Fibroblast of lung (primary cell): Measurements from ENCODE around the gene ATP11A. TPM values are rescaled to one million over a fixed set of nuclear protein-coding genes. Genes with fewer than 3 reads are reported as not detected.

Source experiments
- DNase-seq, 2 donors: peaks; one replicate each; pipeline versions ENCODE4 v3.0.0 to v3.0.0-alpha.2; 2010; ENCODE audit warnings: low read depth in 2 of 2
- H2AFZ ChIP-seq: 2 replicates; pipeline ENCODE4 v1.5.1; 2012; ENCODE audit warnings: low read length, control low read depth, inconsistent platforms
- H3K27ac ChIP-seq: 2 replicates; pipeline ENCODE4 v1.5.1; 2011; ENCODE audit warnings: low read length, control low read depth; ENCODE audit not compliant: insufficient read depth
- H3K27me3 ChIP-seq: 2 replicates; pipeline ENCODE4 v1.5.1; 2011; ENCODE audit warnings: mild to moderate bottlenecking, low read length; ENCODE audit not compliant: control insufficient read depth, insufficient read depth
- H3K36me3 ChIP-seq: 2 replicates; pipeline ENCODE4 v1.5.1; 2011; ENCODE audit warnings: low read length; ENCODE audit not compliant: control insufficient read depth, insufficient read depth
- H3K4me1 ChIP-seq: 2 replicates; pipeline ENCODE4 v1.5.1; 2011; ENCODE audit warnings: low read length; ENCODE audit not compliant: control insufficient read depth, insufficient read depth; ENCODE audit errors: extremely low read depth
- H3K4me2 ChIP-seq: 2 replicates; pipeline ENCODE4 v1.5.1; 2011; ENCODE audit warnings: low read length, control low read depth; ENCODE audit not compliant: insufficient read depth; ENCODE audit errors: extremely low read depth
- H3K4me3 ChIP-seq, 4 experiments: fragments of 200-600 bp in 1 of 4; sonication (generic) in 1 of 4; replicated peaks in 1 of 4; 2 replicates each; pipeline ENCODE4 v1.5.1; 2011 to 2016; ENCODE audit warnings: low read length in 4 of 4, low read depth in 3 of 4, mild to moderate bottlenecking in 3 of 4, control low read depth in 2 of 4, inconsistent platforms in 1 of 4, mixed read lengths in 1 of 4; ENCODE audit not compliant: insufficient read depth in 1 of 4; ENCODE audit errors: control extremely low read depth in 1 of 4
- H3K79me2 ChIP-seq: 2 replicates; pipeline ENCODE4 v1.5.1; 2012; ENCODE audit warnings: mild to moderate bottlenecking, low read length, inconsistent platforms; ENCODE audit not compliant: control insufficient read depth, insufficient read depth
- H3K9ac ChIP-seq: 2 replicates; pipeline ENCODE4 v1.5.1; 2011; ENCODE audit warnings: mild to moderate bottlenecking, low read length, control low read depth; ENCODE audit not compliant: insufficient read depth
- H3K9me3 ChIP-seq: 2 replicates; pipeline ENCODE4 v1.5.1; 2012; ENCODE audit warnings: low read depth, low read length; ENCODE audit not compliant: control insufficient read depth, insufficient read depth
- H4K20me1 ChIP-seq: 2 replicates; pipeline ENCODE4 v1.5.1; 2011; ENCODE audit warnings: low read length; ENCODE audit not compliant: control insufficient read depth, insufficient read depth; ENCODE audit errors: extremely low read depth
- CTCF ChIP-seq, 2 donors: IDR thresholded peaks in 1 of 2; conservative IDR thresholded peaks in 1 of 2; 1 replicate in 1 of 2; 2 replicates in 1 of 2; pipeline ENCODE4 v1.5.1; 2011 to 2012; ENCODE audit warnings: low read length in 2 of 2, control low read depth in 1 of 2, inconsistent platforms in 1 of 2, low read depth in 1 of 2, mild to moderate bottlenecking in 1 of 2
- EZH2 ChIP-seq: IDR thresholded peaks from 2 replicates; pipeline ENCODE4 v1.5.1; 2012; ENCODE audit warnings: low read length, control low read depth, mild to moderate bottlenecking; ENCODE audit errors: missing control alignments
- polyA plus RNA-seq, 2 donors: library from polyadenylated mRNA; depleted of rRNA in 1 of 2; stranded (reverse) in 1 of 2; unstranded in 1 of 2; fragments of >200 nt; gene quantifications; 2 replicates each; pipeline ENCODE4 v1.2.1, GENCODE V29; 2011 to 2012; ENCODE audit warnings: missing spikeins in 1 of 2
- total RNA-seq: library from RNA; depleted of rRNA; stranded (reverse); fragments of >200 nt; gene quantifications from 2 replicates; pipeline ENCODE4 v1.2.1, GENCODE V29; 2014

The ATP11A gene
- total and polyA plus RNA-seq, 2 donors (not counting 1 experiment from before 2014, with no cell fraction given), result 2.3 to 7.8 TPM

- no peaks in the 10 kb centered on the region for H3K9me3 ChIP-seq
- no peaks in the 10 kb centered on the region for H3K36me3 ChIP-seq
- no peak overlapping the region for H3K27ac ChIP-seq
- no peaks in the 10 kb centered on the region for H4K20me1 ChIP-seq
- no peaks in the 10 kb centered on the region for H3K79me2 ChIP-seq
- H3K4me1 ChIP-seq, result no peaks in the 10 kb centered on the region
- DNase-seq, result no peak
- H3K27me3 ChIP-seq, result peaks cover 7% of the 10 kb centered on the region
- no peak overlapping the region for H2AFZ ChIP-seq
- H3K4me2 ChIP-seq, result no peak overlapping the region
- H3K4me3 ChIP-seq, result no peak overlapping the region
- TF ChIP-seq CTCF (conservative IDR thresholded peaks at IDR 0.05 in 1 of 2, IDR thresholded peaks at IDR 0.05 in 1 of 2; ENCODE audit: low read depth in 1 of 2, low read length in 2 of 2), result no peak
- TF ChIP-seq EZH2, result no peak
- no peak overlapping the region for H3K9ac ChIP-seq
Measured at GRCh38 chr13:112904436-112904960, 214.7 kb downstream of the ATP11A start.

GRCh38 chr13:112905086-112905485 lies 215.2 kb downstream of the ATP11A start:
- Histone ChIP-seq H4K20me1 (no peaks in the 10 kb centered on the region), H2AFZ (no peak overlapping the region), H3K79me2 (no peaks in the 10 kb centered on the region), H3K9me3 (no peaks in the 10 kb centered on the region), H3K4me2 (no peak overlapping the region), H3K27ac (no peak overlapping the region), H3K27me3 (peaks cover 7% of the 10 kb centered on the region), H3K4me3 (no peak overlapping the region), H3K36me3 (no peaks in the 10 kb centered on the region), H3K4me1 (no peaks in the 10 kb centered on the region), H3K9ac (no peak overlapping the region)
- DNase-seq, result no peak
- TF ChIP-seq CTCF (conservative IDR thresholded peaks at IDR 0.05 in 1 of 2, IDR thresholded peaks at IDR 0.05 in 1 of 2; ENCODE audit: low read depth in 1 of 2, low read length in 2 of 2) (no peak), EZH2 (no peak)

- no peaks in the 10 kb centered on the region for H3K36me3 ChIP-seq
- H3K79me2 ChIP-seq, result no peaks in the 10 kb centered on the region
- H3K9ac ChIP-seq, result no peak overlapping the region
- H3K4me2 ChIP-seq, result no peak overlapping the region
- no peak overlapping the region for H3K27ac ChIP-seq
- peaks cover 7% of the 10 kb centered on the region for H3K27me3 ChIP-seq
- no peaks in the 10 kb centered on the region for H4K20me1 ChIP-seq
- H3K9me3 ChIP-seq, result no peaks in the 10 kb centered on the region
- H3K4me3 ChIP-seq, result no peak overlapping the region
- no peaks in the 10 kb centered on the region for H3K4me1 ChIP-seq
- no peak overlapping the region for H2AFZ ChIP-seq
- TF ChIP-seq EZH2 (no peak), CTCF (conservative IDR thresholded peaks at IDR 0.05 in 1 of 2, IDR thresholded peaks at IDR 0.05 in 1 of 2; ENCODE audit: low read depth in 1 of 2, low read length in 2 of 2) (no peak)
- no peak for DNase-seq
Measured at GRCh38 chr13:112905619-112905989, 215.8 kb downstream of the ATP11A start.
